GM23338 (cell line): ENCODE data around the gene ANKFN1. TPM values are rescaled to one million over a fixed set of nuclear protein-coding genes. Genes with fewer than 3 reads are reported as not detected.

Source experiments
- ATAC-seq: fragments of 200-7000 bp; cut with Tn5 transposase; 3 replicates; pipeline ENCODE4 v1.9.1; 2020
- DNase-seq: peaks from one replicate; pipeline ENCODE4 v3.0.0-alpha.2; 2015; ENCODE audit warnings: low spot score
- H2AFZ ChIP-seq: fragments of 200-600 bp; sonication (generic); 2 replicates; pipeline ENCODE4 v1.8.0; 2016; ENCODE audit warnings: antibody characterized with exemption, mild to moderate bottlenecking, moderate library complexity
- H3F3A ChIP-seq: fragments of 200-600 bp; sonication (generic); replicated peaks from 2 replicates; pipeline ENCODE4 v1.8.0; 2017; ENCODE audit warnings: antibody characterized with exemption, mixed run types, low read depth
- H3K27ac ChIP-seq: fragments of 200-600 bp; sonication (generic); 2 replicates; pipeline ENCODE4 v1.6.1; 2016; ENCODE audit warnings: low read depth
- H3K27me3 ChIP-seq: fragments of 200-600 bp; sonication (generic); 2 replicates; pipeline ENCODE4 v1.8.0; 2016; ENCODE audit warnings: mild to moderate bottlenecking, mixed run types, moderate library complexity; ENCODE audit not compliant: insufficient read depth
- H3K36me3 ChIP-seq: fragments of 200-600 bp; sonication (generic); 2 replicates; pipeline ENCODE4 v1.8.0; 2016; ENCODE audit warnings: mild to moderate bottlenecking; ENCODE audit not compliant: insufficient read depth
- H3K4me1 ChIP-seq: fragments of 200-600 bp; sonication (generic); 2 replicates; pipeline ENCODE4 v1.8.0; 2016; ENCODE audit warnings: mild to moderate bottlenecking, moderate library complexity; ENCODE audit not compliant: insufficient read depth
- H3K4me2 ChIP-seq: fragments of 200-600 bp; sonication (generic); 2 replicates; pipeline ENCODE4 v1.7.1; 2017; ENCODE audit warnings: mixed run types
- H3K4me3 ChIP-seq: fragments of 200-600 bp; sonication (generic); 2 replicates; pipeline ENCODE4 v1.6.1; 2016; ENCODE audit warnings: mixed run types
- H3K79me2 ChIP-seq: fragments of 200-600 bp; sonication (generic); replicated peaks from 2 replicates; pipeline ENCODE4 v1.8.0; 2017; ENCODE audit warnings: mild to moderate bottlenecking; ENCODE audit not compliant: insufficient read depth
- H3K9me2 ChIP-seq: fragments of 200-600 bp; sonication (generic); 2 replicates; pipeline ENCODE4 v1.8.0; 2017; ENCODE audit not compliant: insufficient read depth
- H4K20me1 ChIP-seq: fragments of 200-600 bp; sonication (generic); replicated peaks from 2 replicates; pipeline ENCODE4 v1.8.0; 2017; ENCODE audit warnings: mild to moderate bottlenecking; ENCODE audit not compliant: insufficient read depth
- H3K27ac Mint-ChIP-seq: 2 replicates; pipeline ENCODE4 v1.8.0; 2020; ENCODE audit warnings: inconsistent platforms, mild to moderate bottlenecking, moderate library complexity, mixed read lengths
- H3K27me3 Mint-ChIP-seq: 3 replicates; pipeline ENCODE4 v1.8.0; 2022; ENCODE audit warnings: low read depth, mild to moderate bottlenecking, moderate library complexity, mixed read lengths, inconsistent platforms; ENCODE audit not compliant: insufficient read depth, poor library complexity
- H3K36me3 Mint-ChIP-seq: 3 replicates; pipeline ENCODE4 v1.8.0; 2021; ENCODE audit warnings: low read depth, mild to moderate bottlenecking, inconsistent platforms, moderate library complexity, mixed read lengths
- H3K4me1 Mint-ChIP-seq: 3 replicates; pipeline ENCODE4 v1.8.0; 2020; ENCODE audit warnings: mild to moderate bottlenecking, inconsistent platforms, mixed read lengths
- H3K4me3 Mint-ChIP-seq: 3 replicates; pipeline ENCODE4 v1.8.0; 2021; ENCODE audit warnings: moderate library complexity, mild to moderate bottlenecking, inconsistent platforms, mixed read lengths
- H3K9me3 Mint-ChIP-seq: 3 replicates; pipeline ENCODE4 v1.8.0; 2020; ENCODE audit warnings: moderate library complexity, mild to moderate bottlenecking, inconsistent platforms, mixed read lengths
- CREB1 ChIP-seq: fragments of 250-450 bp; sonication (Bioruptor Pico); IDR thresholded peaks from 2 replicates; pipeline ENCODE4 v1.5.0; 2020; ENCODE audit warnings: low read depth, mild to moderate bottlenecking, moderate library complexity
- CTCF ChIP-seq, 2 experiments: fragments of 200-600 bp in 1 of 2; sonication (generic) in 1 of 2; conservative IDR thresholded peaks; 2 replicates each; pipeline versions ENCODE4 v1.5.1 to v1.6.1; 2016 to 2017; ENCODE audit warnings: antibody characterized with exemption in 2 of 2, low read depth in 2 of 2, mild to moderate bottlenecking in 2 of 2, moderate library complexity in 1 of 2
- EZH2 ChIP-seq: fragments of 200-600 bp; sonication (generic); IDR thresholded peaks from one replicate; pipeline ENCODE4 v1.8.0; 2017; ENCODE audit warnings: antibody characterized with exemption, mild to moderate bottlenecking, low read depth; ENCODE audit not compliant: unreplicated experiment
- EZH2phosphoT487 ChIP-seq: fragments of 200-600 bp; sonication (generic); IDR thresholded peaks from one replicate; pipeline ENCODE4 v1.8.1; 2018; ENCODE audit warnings: antibody characterized with exemption; ENCODE audit not compliant: unreplicated experiment
- JUNB ChIP-seq: IDR thresholded peaks from one replicate; pipeline ENCODE4 v1.6.1; 2016; ENCODE audit warnings: antibody characterized with exemption; ENCODE audit not compliant: unreplicated experiment
- NANOG ChIP-seq: IDR thresholded peaks from 2 replicates; pipeline ENCODE4 v1.6.1; 2016; ENCODE audit warnings: antibody characterized with exemption, borderline replicate concordance
- POLR2AphosphoS5 ChIP-seq: IDR thresholded peaks from 2 replicates; pipeline ENCODE4 v1.6.1; 2016; ENCODE audit warnings: antibody characterized with exemption, low read depth
- REST ChIP-seq: IDR thresholded peaks from one replicate; pipeline ENCODE4 v1.6.1; 2018; ENCODE audit warnings: antibody characterized with exemption; ENCODE audit not compliant: unreplicated experiment
- STAT1 ChIP-seq: IDR thresholded peaks from one replicate; pipeline ENCODE4 v1.6.1; 2016; ENCODE audit warnings: antibody characterized with exemption; ENCODE audit not compliant: unreplicated experiment
- ZNF114 ChIP-seq: fragments of 250-450 bp; sonication (Bioruptor Pico); IDR thresholded peaks from 2 replicates; pipeline ENCODE4 v1.5.0; 2020; ENCODE audit warnings: mild to moderate bottlenecking, moderate library complexity
- ZNF331 ChIP-seq: fragments of 250-450 bp; sonication (Bioruptor Pico); IDR thresholded peaks from 2 replicates; pipeline ENCODE4 v1.5.0; 2020; ENCODE audit warnings: low read depth, mild to moderate bottlenecking, moderate library complexity
- polyA plus RNA-seq: library from polyadenylated mRNA; unstranded; fragments of >200 nt; fragmentation: Nextera tagmentation; extraction: Ambion mirVana; gene quantifications from 2 replicates; pipeline ENCODE4 v1.2.1, GENCODE V29; 2016
- total RNA-seq: library from RNA; depleted of rRNA; stranded (reverse); fragments of >200 nt; shearing (Covaris generic); gene quantifications from 2 replicates; pipeline ENCODE4 v1.2.3, GENCODE V29; 2014
- TF ChIP-seq, protein P1 (sequence below): IDR thresholded peaks from 2 replicates; pipeline ENCODE4 v1.6.1; 2016; ENCODE audit warnings: antibody characterized with exemption
- TF ChIP-seq, protein P2 (sequence below): fragments of 250-450 bp; sonication (Bioruptor Pico); IDR thresholded peaks from 2 replicates; pipeline ENCODE4 v1.5.0; 2020; ENCODE audit warnings: mild to moderate bottlenecking, moderate library complexity

ANKFN1 gene
- total and polyA plus RNA-seq, 2 experiments from 2014 or later = not detected

- Histone ChIP-seq H3K36me3 (no peaks in the 10 kb centered on the region), H3K27ac (no peak overlapping the region), H3K9me2 (no peaks in the 10 kb centered on the region), H3K4me2 (no peak overlapping the region), H3F3A (no peaks in the 10 kb centered on the region), H3K4me1 (no peaks in the 10 kb centered on the region), H4K20me1 (no peaks in the 10 kb centered on the region), H2AFZ (no peak overlapping the region), H3K27me3 (no peaks in the 10 kb centered on the region), H3K79me2 (no peaks in the 10 kb centered on the region), H3K4me3 (no peak overlapping the region)
- Mint-ChIP-seq H3K4me3 (no peak overlapping the region), H3K9me3 (no peaks in the 10 kb centered on the region), H3K36me3 (no peaks in the 10 kb centered on the region), H3K4me1 (no peaks in the 10 kb centered on the region; the same call in 2 of the 3 replicates), H3K27me3 (peaks cover 2% of the 10 kb centered on the region), H3K27ac (no peak overlapping the region)
- no peak for DNase-seq
- no peak for TF ChIP-seq REST
- TF ChIP-seq EZH2phosphoT487 = no peak
- TF ChIP-seq JUNB = no peak
- no peak for TF ChIP-seq NANOG
- no peak for TF ChIP-seq ZNF331 (CRISPR knock-in tag)
- TF ChIP-seq, protein P1, sequence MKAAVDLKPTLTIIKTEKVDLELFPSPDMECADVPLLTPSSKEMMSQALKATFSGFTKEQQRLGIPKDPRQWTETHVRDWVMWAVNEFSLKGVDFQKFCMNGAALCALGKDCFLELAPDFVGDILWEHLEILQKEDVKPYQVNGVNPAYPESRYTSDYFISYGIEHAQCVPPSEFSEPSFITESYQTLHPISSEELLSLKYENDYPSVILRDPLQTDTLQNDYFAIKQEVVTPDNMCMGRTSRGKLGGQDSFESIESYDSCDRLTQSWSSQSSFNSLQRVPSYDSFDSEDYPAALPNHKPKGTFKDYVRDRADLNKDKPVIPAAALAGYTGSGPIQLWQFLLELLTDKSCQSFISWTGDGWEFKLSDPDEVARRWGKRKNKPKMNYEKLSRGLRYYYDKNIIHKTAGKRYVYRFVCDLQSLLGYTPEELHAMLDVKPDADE = no peak
- TF ChIP-seq, protein P2, sequence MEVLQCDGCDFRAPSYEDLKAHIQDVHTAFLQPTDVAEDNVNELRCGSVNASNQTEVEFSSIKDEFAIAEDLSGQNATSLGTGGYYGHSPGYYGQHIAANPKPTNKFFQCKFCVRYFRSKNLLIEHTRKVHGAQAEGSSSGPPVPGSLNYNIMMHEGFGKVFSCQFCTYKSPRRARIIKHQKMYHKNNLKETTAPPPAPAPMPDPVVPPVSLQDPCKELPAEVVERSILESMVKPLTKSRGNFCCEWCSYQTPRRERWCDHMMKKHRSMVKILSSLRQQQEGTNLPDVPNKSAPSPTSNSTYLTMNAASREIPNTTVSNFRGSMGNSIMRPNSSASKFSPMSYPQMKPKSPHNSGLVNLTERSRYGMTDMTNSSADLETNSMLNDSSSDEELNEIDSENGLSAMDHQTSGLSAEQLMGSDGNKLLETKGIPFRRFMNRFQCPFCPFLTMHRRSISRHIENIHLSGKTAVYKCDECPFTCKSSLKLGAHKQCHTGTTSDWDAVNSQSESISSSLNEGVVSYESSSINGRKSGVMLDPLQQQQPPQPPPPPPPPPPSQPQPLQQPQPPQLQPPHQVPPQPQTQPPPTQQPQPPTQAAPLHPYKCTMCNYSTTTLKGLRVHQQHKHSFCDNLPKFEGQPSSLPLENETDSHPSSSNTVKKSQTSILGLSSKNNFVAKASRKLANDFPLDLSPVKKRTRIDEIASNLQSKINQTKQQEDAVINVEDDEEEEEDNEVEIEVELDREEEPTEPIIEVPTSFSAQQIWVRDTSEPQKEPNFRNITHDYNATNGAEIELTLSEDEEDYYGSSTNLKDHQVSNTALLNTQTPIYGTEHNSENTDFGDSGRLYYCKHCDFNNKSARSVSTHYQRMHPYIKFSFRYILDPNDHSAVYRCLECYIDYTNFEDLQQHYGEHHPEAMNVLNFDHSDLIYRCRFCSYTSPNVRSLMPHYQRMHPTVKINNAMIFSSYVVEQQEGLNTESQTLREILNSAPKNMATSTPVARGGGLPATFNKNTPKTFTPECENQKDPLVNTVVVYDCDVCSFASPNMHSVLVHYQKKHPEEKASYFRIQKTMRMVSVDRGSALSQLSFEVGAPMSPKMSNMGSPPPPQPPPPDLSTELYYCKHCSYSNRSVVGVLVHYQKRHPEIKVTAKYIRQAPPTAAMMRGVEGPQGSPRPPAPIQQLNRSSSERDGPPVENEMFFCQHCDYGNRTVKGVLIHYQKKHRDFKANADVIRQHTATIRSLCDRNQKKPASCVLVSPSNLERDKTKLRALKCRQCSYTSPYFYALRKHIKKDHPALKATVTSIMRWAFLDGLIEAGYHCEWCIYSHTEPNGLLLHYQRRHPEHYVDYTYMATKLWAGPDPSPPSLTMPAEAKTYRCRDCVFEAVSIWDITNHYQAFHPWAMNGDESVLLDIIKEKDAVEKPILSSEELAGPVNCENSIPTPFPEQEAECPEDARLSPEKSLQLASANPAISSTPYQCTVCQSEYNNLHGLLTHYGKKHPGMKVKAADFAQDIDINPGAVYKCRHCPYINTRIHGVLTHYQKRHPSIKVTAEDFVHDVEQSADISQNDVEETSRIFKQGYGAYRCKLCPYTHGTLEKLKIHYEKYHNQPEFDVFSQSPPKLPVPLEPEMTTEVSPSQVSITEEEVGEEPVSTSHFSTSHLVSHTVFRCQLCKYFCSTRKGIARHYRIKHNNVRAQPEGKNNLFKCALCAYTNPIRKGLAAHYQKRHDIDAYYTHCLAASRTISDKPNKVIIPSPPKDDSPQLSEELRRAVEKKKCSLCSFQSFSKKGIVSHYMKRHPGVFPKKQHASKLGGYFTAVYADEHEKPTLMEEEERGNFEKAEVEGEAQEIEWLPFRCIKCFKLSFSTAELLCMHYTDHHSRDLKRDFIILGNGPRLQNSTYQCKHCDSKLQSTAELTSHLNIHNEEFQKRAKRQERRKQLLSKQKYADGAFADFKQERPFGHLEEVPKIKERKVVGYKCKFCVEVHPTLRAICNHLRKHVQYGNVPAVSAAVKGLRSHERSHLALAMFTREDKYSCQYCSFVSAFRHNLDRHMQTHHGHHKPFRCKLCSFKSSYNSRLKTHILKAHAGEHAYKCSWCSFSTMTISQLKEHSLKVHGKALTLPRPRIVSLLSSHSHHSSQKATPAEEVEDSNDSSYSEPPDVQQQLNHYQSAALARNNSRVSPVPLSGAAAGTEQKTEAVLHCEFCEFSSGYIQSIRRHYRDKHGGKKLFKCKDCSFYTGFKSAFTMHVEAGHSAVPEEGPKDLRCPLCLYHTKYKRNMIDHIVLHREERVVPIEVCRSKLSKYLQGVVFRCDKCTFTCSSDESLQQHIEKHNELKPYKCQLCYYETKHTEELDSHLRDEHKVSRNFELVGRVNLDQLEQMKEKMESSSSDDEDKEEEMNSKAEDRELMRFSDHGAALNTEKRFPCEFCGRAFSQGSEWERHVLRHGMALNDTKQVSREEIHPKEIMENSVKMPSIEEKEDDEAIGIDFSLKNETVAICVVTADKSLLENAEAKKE (CRISPR knock-in tag) = no peak
- no peak for TF ChIP-seq CTCF (conservative IDR thresholded peaks at IDR 0.05; ENCODE audit: low read depth in 2 of 2)
- TF ChIP-seq ZNF114 (CRISPR knock-in tag) = no peak
- no peak for TF ChIP-seq CREB1
- no peak for TF ChIP-seq EZH2
- no peak for TF ChIP-seq STAT1
- no peak for TF ChIP-seq POLR2AphosphoS5
- no peak for ATAC-seq
These were observed 44.4 kb upstream of the ANKFN1 start for GRCh38 chr17:56108811-56109284.
